GM21717 (cell line): ENCODE data around the gene GNG2.

ENCODE experiments used
- ATAC-seq: cut with Tn5 transposase; IDR thresholded peaks from one replicate; pipeline ENCODE4 v1.9.1; 2021; ENCODE audit warnings: mild to moderate bottlenecking, moderate library complexity; ENCODE audit not compliant: unreplicated experiment

GNG2 gene

DNA sequence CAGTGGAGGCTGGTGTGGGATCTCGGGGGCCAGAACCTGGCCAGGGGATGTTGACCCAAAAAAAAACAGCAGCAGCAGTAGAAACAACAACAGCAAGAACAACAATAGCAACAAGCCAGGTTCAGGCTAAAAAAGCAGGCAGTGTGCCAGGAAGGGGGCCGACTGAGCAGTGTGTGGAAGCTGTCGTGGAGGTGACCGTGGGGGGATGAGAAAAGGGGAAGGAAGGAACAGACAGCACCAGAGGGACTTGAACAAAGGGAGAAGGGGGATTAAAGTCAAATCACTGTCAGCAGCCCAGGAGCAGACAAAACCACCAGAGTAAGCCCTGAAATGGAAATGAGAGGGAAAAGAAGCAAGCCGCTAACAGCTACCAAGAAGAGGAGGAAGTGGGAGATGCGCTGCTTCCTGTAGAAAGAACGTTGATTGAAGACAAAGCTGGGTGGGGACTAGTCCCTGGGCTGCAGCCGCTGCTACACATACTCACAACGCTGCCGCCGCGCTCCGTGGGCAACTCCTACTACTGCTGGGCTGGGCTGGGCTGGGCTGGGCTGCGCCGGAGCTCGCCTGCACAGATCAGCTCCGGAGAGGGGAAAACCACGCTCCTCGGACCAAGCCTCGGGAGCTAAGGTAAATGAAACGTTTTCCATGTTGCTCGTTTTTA is at the start of gene GNG2:
GNG2 (plus strand) TSS at position 449 of the 661 bp plus-strand sequence. CDS start 90,067 bp downstream, outside the sequence.
- peak; percentile 88 for ATAC-seq

DNA sequence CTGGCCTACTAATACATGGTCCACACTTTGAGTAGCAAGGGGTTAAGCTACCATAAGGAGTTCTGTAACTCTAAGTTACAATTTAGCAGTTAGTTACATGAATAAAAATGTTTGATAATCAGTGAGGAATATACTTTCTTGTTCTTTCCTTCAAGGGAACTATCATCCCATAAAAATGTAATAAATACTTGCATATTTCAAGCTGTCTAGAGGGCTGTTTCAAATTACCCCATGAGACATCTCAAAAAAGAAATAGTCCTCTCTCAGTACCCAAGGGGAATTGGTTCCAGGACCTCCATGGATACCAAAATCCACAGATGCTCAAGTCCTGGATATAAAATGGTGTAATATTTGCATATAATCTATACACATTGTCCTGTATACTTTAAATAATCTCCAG is 48.7 kb upstream of the GNG2 start:
- ATAC-seq: no peak

DNA sequence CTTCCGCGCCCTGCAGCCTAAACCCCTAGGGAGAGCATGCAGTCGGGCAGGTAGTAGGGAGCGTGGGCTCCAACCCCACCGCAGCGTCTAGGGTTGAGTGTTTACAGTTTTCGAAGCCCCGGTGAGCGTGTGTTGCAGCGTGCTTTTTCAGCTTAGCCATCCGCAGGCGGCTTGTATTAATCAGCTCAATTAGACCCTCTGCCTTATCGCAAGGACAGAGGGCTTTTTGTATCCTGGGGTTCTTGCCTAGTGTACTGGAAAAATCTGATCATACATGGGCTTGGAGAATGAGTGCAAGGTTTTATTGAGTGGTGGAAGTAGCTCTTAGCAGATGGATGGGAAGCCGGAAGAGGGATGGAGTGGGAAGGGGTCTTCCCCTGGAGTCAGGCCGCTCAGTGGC is 44.4 kb upstream of the GNG2 start:
- no peak for ATAC-seq

DNA sequence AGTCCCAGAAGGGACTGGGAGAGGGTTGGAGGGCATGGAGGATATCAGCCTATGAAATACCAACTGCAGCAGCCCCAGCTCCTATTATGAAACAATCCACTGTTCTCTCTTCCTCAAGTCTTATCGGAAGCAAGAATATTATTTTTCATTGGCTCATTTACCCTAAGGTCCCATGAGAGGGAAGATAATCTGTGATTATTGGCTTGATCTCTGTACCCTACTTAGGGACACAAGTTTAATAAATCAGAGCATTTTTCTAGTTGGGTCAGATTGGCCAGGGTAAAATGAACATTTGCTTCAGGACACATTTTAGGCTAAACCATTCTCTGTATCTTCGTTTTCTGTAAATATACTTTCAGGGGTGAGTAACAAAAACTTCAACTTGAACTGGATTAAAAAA is 43.1 kb upstream of the GNG2 start:
- no peak for ATAC-seq

DNA sequence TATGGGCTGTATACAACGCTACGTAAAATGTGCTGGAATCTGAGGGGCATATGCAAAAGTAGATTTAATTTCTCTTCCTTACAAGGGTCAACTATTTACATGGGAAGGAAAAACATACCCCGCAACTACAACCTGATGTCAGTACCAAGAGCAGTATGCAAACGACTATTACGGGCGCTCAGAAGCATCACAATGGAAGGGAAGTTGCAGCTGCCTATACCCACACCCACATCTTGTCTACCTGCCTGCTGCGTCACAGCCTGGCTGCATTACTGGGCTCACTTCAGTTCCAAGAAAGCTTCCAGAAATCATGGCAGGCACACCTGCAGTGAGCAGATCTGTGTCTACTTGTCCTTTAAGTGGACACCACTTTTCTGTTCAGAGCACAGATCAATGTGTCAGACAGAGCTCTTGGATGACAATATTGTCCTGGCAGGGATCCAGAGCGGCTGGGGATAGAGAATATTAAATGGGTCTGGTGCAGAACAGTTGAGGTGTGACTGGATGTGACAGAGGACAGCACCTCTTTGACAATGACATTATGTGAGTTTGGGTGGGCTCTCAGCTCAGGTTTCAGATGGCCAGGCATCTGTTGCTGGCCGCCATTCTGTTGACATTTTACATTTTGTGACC is 41.5 kb upstream of the GNG2 start:
- no peak for ATAC-seq

DNA sequence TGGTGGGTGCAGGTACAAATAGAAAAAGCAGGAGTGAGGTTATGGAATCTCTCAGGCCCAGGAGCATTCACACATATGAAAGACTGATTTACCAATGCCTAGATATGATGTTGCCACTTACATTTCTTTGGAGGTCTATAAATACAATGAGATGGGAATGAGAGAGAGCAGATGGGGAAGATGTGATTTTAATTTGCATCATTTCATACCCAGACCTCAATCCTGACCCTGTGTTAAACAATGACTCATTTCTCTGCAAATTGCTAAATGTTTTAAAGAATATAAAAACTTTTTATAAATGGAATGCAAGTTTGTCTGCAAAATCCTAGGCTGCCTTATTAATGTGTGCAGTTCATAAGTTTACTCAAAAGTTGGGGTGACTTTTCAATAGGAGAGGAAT is 38.6 kb upstream of the GNG2 start:
- ATAC-seq: no peak

DNA sequence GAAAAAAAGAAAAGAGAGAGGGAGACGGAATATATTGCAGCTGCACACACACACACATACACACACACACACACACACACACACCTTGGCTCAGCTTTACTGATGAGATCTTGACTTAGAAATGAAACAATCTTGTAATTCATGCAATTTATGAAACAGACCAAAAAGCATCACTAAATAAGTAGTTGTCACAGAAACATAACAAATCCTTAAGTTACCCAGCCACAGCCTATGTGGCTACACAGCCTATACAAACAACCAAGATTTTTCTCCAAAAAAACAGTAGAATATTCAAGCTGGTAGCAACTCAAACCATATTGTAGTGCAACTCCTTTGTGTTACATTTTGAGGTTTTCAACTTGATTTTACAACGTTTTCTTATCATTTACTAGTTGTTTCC is 37.9 kb upstream of the GNG2 start:
- ATAC-seq: no peak

DNA sequence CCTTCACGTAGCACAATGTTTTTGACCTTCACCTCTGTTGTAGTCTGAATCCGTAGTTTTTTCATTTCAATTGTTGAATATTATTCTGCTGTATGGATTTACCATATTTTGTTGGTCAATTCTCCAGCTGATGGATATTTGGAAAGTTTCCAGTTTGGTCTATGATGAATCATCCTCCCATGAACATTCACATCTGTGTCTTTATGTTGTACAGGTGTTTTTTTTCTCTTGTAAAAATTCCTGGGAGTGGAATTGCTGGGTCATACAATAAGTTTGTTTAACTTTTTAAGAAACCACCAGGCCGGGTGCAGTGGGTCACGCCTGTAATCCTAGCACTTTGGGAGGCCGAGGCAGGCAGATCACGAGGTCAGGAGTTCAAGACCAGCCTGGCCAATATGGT is 36.7 kb upstream of the GNG2 start:
- ATAC-seq: no peak

DNA sequence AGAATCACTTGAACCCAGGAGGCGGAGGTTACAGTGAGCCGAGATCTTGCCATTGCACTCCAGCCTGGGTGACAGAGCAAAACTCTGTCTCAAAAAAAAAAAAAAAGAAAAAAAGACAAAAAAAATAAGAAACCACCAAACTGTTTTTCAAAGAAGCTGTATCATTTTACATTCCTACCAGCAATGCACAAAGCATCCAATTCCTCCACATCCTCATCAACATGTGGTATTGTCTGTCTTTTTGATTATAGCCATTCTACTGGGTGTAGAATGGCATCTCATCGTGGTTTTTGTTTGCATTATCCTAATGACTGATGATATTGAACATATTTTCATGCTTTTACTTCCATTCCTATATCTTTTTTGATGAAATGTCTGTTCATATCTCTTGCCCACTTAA is 36.2 kb upstream of the GNG2 start:
- no peak for ATAC-seq

DNA sequence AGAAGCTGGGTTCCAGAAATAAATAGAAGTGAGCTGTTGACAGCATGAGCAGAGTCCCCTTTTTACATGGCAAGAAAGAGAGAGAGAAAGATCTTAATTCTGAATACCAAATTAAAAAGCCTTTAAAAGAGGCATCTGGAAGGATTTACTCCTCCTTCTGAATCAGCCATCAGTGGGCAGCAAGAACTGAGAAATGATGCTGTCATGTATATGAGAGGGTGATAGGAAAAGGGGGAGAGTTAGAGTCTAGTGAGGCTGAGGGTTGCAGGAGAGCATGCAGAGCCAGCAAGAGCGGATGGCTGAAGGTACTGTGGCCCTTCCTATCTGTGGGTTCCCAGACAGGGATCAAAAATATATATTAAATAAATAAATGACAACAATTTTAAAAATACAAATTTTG is 34.5 kb upstream of the GNG2 start:
- no peak for ATAC-seq

DNA sequence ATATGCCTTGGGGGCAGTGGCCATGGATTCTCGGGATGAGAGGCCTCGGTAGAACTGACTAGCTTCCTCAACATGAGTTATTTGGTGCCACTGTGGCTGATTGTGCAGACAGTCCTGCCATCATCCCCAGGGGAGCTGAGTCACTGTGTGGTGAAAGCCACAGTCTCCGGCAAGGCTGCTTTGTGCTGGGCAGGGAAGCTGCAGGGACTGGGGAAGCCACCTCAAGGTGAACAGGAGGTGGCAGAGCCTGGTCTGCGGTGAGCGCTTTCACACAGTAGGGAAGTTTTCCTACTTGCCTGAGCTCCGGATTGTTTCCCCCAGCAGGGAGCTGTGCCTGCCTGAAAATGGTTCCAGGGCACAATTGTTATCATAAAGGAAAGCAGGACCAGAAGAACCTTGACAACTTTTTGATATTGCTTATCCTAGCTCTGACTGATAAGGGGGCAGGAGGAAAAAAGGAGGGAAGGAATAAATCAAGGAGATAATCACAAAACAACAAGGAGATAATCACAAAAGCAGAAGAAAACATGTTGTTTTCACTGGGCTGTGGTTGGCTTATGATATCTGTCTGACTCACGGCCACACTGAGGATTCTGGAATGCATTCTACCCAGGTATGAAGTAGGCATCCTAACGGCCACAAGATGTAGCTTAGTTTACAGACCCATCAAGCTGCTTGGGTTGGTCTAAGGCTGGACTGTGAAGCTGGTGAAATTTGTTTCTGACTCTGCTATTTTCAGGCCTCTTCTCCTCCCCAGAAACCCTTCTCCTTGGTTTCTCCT is 32.2 kb upstream of the GNG2 start:
- ATAC-seq: peak; percentile 88

DNA sequence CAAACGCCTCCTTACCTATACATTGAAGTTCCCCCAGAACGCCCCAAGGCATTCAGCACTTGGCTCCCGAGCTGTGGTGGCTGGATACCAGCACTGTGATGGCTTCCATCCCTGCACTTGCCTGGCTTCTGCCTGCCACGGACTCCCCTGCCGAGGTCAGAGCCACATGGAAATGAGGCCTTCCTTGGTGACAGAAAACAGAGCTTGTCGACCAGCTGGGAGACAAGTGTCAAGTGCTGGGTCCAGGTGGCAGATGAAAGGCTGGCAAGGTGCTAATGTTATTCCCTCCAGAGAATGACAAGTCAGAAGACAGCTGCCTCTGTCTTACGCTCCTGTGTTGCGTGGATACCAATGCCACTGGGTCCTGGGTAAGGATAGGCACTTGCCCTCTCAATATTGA is 26.2 kb upstream of the GNG2 start:
- ATAC-seq: no peak

DNA sequence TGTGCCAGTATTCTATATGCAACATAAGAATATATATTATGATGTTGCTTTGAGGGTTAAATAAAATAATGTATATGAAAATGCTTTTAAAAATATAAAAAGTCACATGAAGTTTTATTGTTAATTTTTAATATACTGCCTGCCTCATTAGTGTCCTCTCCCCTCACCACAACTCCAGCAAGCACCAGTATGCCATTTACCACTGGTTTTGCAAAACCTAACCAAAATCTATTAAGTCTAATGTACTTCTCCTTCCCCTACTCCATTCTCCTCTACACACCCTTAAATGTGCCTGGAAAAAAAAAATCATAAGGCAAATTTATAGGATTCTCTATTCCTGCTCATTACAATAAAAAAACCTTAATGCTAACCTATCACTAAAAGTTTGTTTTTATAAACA is 24.0 kb upstream of the GNG2 start:
- no peak for ATAC-seq

DNA sequence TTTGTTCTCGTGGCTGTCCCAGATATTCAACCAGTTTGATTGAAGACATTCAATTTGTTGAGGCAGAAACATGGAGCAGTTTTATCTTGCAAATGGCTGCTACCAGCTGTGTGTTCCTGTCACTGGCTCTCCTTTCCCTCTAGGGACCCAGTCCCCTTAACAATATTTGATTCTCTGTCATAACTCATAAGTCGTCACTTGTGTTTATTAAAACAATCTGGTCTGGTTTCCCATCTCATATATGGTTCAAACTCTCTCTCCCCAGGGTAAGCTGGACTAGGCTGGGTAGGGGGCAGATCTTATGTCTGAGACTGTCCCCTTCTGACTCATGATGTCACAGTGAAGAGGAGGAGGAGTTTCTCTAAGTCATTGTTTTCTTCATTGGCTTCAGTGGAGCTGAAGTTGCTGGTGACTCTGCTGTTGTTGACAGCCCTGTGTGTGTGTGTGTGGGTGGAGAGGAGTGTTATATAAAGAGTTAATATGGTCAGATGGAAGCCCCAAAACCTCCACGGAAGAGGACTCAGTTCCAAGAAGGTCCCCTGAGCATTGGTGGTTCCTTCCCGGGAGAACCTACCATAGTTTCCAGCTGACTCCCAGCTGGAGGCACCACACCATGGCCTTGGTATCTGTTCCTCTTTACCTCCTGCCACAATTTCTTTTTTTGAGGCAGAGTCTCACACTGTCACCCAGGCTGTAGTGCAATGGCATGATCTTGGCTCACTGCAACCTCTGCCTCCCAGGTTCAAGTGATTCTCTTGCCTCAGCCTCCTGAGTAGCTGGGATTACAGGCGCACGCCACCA is 16.1 kb upstream of the GNG2 start:
- no peak for ATAC-seq

DNA sequence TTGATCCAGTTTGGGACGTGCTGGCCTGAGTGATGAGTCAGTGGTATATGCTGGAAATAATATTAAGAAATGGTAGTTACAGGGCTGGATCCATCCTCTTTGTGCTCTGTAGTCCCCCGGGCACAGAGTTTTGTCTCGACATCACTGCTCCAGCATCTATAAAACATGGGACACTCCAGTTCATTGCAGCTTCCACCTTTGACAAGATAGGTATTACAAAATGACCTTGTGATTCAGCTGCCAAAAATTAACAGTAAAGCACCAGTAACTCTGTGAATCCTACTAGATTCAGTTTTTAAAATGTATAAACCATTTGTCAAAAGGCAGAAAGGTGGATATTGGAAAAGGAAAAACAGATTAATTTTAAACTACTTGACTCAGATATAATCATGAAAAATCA is 14.6 kb upstream of the GNG2 start:
- ATAC-seq: no peak

DNA sequence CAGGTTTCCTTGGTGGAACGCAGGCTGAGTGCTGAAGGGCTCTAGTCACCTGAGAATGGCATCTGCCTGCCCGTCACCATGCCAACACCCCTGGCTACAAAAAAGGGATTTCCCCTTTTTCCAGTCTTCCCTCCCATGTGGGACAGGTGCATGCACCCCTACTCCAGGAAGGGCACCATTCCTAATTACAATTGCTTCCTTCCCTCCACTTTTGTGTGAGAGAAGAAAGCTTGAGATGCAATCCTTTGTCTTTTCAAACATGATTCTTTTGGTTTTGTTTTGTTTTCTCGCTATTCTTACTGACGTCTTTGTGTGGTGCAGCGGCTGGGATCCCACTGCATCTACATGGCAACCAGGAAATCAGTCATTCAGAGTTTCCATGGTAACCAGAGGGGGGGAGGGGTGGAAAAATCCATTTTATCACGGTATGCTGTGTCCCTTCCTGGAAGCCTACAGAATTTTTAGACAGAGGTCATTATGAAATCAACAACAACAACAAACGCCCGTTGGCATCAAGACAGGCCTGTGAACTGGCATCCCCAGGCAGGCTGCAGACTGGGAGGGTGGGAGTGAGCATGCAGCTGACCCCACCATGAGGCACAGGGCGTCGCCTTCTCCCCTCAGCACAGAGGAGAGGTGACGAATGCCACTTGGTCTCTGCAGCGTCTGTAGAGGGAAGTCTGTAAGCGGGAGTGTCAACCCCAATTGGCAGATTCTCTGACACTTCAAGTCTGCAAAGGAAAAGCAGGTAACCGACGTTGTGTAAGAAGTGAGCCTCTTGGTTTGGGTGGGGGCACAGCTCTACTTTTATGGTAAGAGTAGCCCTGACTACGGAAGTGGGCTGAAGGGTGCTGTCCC is 13.6 kb upstream of the GNG2 start:
- peak; percentile 71 for ATAC-seq

DNA sequence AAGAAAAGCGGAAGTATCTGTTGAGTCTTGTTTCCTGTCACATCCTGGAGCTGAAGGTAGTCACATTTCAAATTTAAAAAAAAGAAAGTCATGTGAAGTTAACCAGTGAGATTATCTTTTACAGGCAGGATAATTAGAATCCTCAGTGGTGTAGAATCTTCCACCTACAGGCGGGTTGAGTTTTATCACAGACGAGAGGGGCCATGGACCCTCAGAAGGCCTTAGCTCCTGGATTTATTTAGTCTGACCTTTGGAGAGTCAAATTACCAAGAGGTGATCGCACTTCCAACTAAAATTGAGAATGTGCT is 13.0 kb upstream of the GNG2 start:
- no peak for ATAC-seq

DNA sequence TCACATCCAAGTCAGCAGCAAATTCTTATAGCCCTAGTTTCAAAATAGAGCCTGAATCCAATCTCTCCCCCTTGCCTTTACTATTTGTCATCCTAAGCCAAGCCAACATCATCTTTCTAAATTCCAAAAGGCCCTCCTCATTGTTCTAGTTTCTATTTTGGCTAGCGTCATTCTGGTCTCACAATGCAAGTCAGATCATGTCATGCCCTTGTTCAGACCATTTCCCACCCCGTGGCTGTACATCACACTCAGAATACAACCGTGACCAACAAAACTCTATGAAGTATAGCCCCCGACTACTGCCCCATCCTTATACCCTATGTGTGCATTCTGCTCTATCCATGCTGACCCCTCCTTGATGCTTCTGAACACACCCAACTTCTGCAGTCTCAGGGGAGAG is 12.3 kb upstream of the GNG2 start:
- no peak for ATAC-seq

DNA sequence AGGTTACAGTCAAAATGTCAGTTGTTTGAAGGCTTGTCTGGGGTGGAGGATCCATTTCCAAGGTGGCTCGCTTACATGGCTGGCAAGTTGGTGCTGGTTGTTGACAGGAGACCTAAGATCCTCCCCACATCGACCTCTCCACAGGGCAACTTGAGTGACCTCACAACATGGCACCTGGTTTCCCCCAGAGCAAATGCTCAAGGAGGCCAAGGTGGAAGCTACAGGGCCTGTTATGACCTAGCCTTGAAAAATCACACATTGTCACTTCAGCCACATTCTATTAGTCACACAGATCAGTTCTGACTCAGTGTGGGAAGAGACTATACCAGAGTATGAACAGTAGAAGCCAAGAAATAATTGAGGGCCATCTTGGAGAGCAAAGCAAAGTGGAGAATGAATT is 11.3 kb upstream of the GNG2 start:
- ATAC-seq: no peak

DNA sequence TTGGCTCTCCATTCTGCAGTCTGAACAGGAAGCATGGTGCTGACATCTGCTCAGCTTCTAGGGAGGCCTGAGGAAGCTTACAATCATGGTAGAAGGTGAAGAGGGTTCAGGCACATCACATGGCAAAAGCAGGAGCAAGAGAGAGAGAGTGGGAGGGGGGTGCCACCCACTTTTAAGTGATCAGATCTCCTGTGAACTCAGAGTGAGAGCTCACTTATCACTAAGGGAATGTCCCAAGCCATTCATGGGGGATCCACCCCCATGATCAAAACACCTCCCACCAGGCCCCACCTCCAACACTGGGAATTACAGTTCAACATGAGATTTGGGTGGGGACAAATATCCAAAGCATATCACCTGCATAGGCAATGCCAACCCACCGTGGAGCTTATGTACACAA is 9.8 kb upstream of the GNG2 start:
- ATAC-seq: no peak

DNA sequence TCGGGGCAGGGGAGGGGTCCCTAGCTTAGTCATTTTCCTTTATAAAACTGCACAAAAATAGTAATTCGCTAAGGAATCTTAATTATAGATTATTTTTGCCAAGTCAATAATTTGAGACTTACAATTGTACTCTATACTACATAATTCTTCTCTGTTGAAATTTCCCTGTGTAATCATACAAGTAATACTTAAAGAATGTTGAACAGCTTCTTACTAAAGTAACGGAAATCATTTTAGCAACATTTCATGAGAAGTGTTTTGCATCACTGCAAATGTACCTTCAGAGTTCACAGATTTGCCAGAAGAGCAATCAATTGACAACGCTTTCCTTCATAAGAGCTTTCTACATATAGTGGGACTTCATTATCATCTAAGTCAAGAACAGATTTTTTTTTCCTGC is 7.9 kb upstream of the GNG2 start:
- ATAC-seq: no peak
